HG03139 (cell line): ENCODE data around the gene MYBPHL.

Experiments used
- ATAC-seq: cut with Tn5 transposase; IDR thresholded peaks from one replicate; pipeline ENCODE4 v1.9.1; 2021; ENCODE audit not compliant: unreplicated experiment

MYBPHL gene

GRCh38 chr1:109266965-109267364, 39.8 kb downstream of the MYBPHL start:
- no peak for ATAC-seq

GRCh38 chr1:109265741-109266330, 41.0 kb downstream of the MYBPHL start:
- no peak for ATAC-seq

GRCh38 chr1:109265016-109265415, 41.8 kb downstream of the MYBPHL start:
- no peak for ATAC-seq

GRCh38 chr1:109264379-109264755, 42.4 kb downstream of the MYBPHL start:
- ATAC-seq = no peak

GRCh38 chr1:109263597-109264378, 43.0 kb downstream of the MYBPHL start:
- ATAC-seq = peak; percentile 74

- no peak for ATAC-seq
Measured at GRCh38 chr1:109263234-109263596, 43.6 kb downstream of the MYBPHL start.

- no peak for ATAC-seq
Measured at GRCh38 chr1:109262231-109263055, 44.4 kb downstream of the MYBPHL start.

GRCh38 chr1:109261578-109261977, 45.2 kb downstream of the MYBPHL start:
- ATAC-seq = no peak

GRCh38 chr1:109261006-109261405, 45.8 kb downstream of the MYBPHL start:
- ATAC-seq = no peak

GRCh38 chr1:109259674-109260557, 46.9 kb downstream of the MYBPHL start:
- ATAC-seq = no peak

- ATAC-seq = no peak
Measured at GRCh38 chr1:109258481-109259466, 48.0 kb downstream of the MYBPHL start.

- no peak for ATAC-seq
Measured at GRCh38 chr1:109257682-109258421, 49.0 kb downstream of the MYBPHL start.

GRCh38 chr1:109256971-109257681, 49.7 kb downstream of the MYBPHL start:
- no peak for ATAC-seq

- ATAC-seq = no peak
Measured at GRCh38 chr1:109256085-109256484, 50.7 kb downstream of the MYBPHL start.

GRCh38 chr1:109255678-109256077, 51.1 kb downstream of the MYBPHL start:
- ATAC-seq = no peak

GRCh38 chr1:109255097-109255651, 51.6 kb downstream of the MYBPHL start:
- ATAC-seq = no peak

- no peak for ATAC-seq
Measured at GRCh38 chr1:109254621-109255096, 52.2 kb downstream of the MYBPHL start.
